Stimulated activated memory B cell treated with anti-CD40 and anti-IgM and Interleukin-4, amounts not matched to agents 10 μg/mL and 1 μg/mL and 100 μg/mL, for 72 hours (primary cell): ENCODE results near the gene HTRA1.

Experiments
- ATAC-seq: fragments of 150-1000 bp; cut with Tn5 transposase; 2 replicates; pipeline ENCODE4 v1.10.0; 2021
- H3K27ac Mint-ChIP-seq: one replicate; pipeline ENCODE4 v1.8.0; 2022; ENCODE audit warnings: mild to moderate bottlenecking, mixed read lengths
- H3K27me3 Mint-ChIP-seq: one replicate; pipeline ENCODE4 v1.8.0; 2022; ENCODE audit warnings: mixed read lengths
- H3K36me3 Mint-ChIP-seq: one replicate; pipeline ENCODE4 v1.8.0; 2022; ENCODE audit warnings: mixed read lengths
- H3K4me1 Mint-ChIP-seq: one replicate; pipeline ENCODE4 v1.8.0; 2022; ENCODE audit warnings: mixed read lengths
- H3K4me3 Mint-ChIP-seq: one replicate; pipeline ENCODE4 v1.8.0; 2022; ENCODE audit warnings: mild to moderate bottlenecking, moderate library complexity, mixed read lengths
- H3K9me3 Mint-ChIP-seq: one replicate; pipeline ENCODE4 v1.8.0; 2022; ENCODE audit warnings: mixed read lengths

The HTRA1 gene

GRCh38 chr10:122463466-122464249, 2.3 kb downstream of the HTRA1 start:
- no peak overlapping the region for H3K4me3 Mint-ChIP-seq
- no peak overlapping the region for H3K27ac Mint-ChIP-seq
- no peak for ATAC-seq
- no peaks in the 10 kb centered on the region for H3K36me3 Mint-ChIP-seq
- H3K4me1 Mint-ChIP-seq = peaks cover 8% of the 10 kb centered on the region
- H3K9me3 Mint-ChIP-seq = no peaks in the 10 kb centered on the region
- H3K27me3 Mint-ChIP-seq = peaks cover 50% of the 10 kb centered on the region

GRCh38 chr10:122464250-122464510, 2.8 kb downstream of the HTRA1 start:
- Mint-ChIP-seq H3K27me3 (peaks cover 44% of the 10 kb centered on the region), H3K4me1 (peaks cover 8% of the 10 kb centered on the region), H3K36me3 (no peaks in the 10 kb centered on the region), H3K9me3 (no peaks in the 10 kb centered on the region), H3K27ac (no peak overlapping the region), H3K4me3 (no peak overlapping the region)
- ATAC-seq = no peak

- H3K36me3 Mint-ChIP-seq = no peaks in the 10 kb centered on the region
- peaks cover 40% of the 10 kb centered on the region for H3K27me3 Mint-ChIP-seq
- H3K27ac Mint-ChIP-seq = no peak overlapping the region
- no peak for ATAC-seq
- H3K4me3 Mint-ChIP-seq = no peak overlapping the region
- peaks cover 8% of the 10 kb centered on the region for H3K4me1 Mint-ChIP-seq
- no peaks in the 10 kb centered on the region for H3K9me3 Mint-ChIP-seq
Observed at GRCh38 chr10:122464586-122464985, 3.2 kb downstream of the HTRA1 start.

- no peaks in the 10 kb centered on the region for H3K36me3 Mint-ChIP-seq
- no peaks in the 10 kb centered on the region for H3K9me3 Mint-ChIP-seq
- no peak overlapping the region for H3K27ac Mint-ChIP-seq
- ATAC-seq = peak; percentile 10
- H3K4me1 Mint-ChIP-seq = peaks cover 8% of the 10 kb centered on the region
- H3K4me3 Mint-ChIP-seq = no peak overlapping the region
- peaks cover 31% of the 10 kb centered on the region for H3K27me3 Mint-ChIP-seq
Observed at GRCh38 chr10:122465401-122466040, 4.2 kb downstream of the HTRA1 start.

GRCh38 chr10:122466951-122467381, 5.6 kb downstream of the HTRA1 start:
- H3K27ac Mint-ChIP-seq = no peak overlapping the region
- peaks cover 28% of the 10 kb centered on the region for H3K27me3 Mint-ChIP-seq
- no peaks in the 10 kb centered on the region for H3K9me3 Mint-ChIP-seq
- no peak overlapping the region for H3K4me3 Mint-ChIP-seq
- no peak for ATAC-seq
- no peaks in the 10 kb centered on the region for H3K36me3 Mint-ChIP-seq
- H3K4me1 Mint-ChIP-seq = peaks cover 8% of the 10 kb centered on the region

GRCh38 chr10:122467701-122468100, 6.3 kb downstream of the HTRA1 start:
- no peaks in the 10 kb centered on the region for H3K9me3 Mint-ChIP-seq
- no peak overlapping the region for H3K4me3 Mint-ChIP-seq
- H3K36me3 Mint-ChIP-seq = no peaks in the 10 kb centered on the region
- ATAC-seq = no peak
- peaks cover 21% of the 10 kb centered on the region for H3K27me3 Mint-ChIP-seq
- peaks cover 4% of the 10 kb centered on the region for H3K4me1 Mint-ChIP-seq
- H3K27ac Mint-ChIP-seq = no peak overlapping the region

GRCh38 chr10:122468307-122468925, 7.1 kb downstream of the HTRA1 start:
- Mint-ChIP-seq H3K9me3 (no peaks in the 10 kb centered on the region), H3K4me3 (no peak overlapping the region), H3K36me3 (no peaks in the 10 kb centered on the region), H3K4me1 (no peaks in the 10 kb centered on the region), H3K27me3 (peaks cover 14% of the 10 kb centered on the region), H3K27ac (no peak overlapping the region)
- ATAC-seq = no peak

- Mint-ChIP-seq H3K36me3 (no peaks in the 10 kb centered on the region), H3K27me3 (peaks cover 10% of the 10 kb centered on the region), H3K27ac (no peak overlapping the region), H3K4me1 (peaks cover 2% of the 10 kb centered on the region), H3K4me3 (no peak overlapping the region), H3K9me3 (no peaks in the 10 kb centered on the region)
- no peak for ATAC-seq
Observed at GRCh38 chr10:122468926-122469781, 7.8 kb downstream of the HTRA1 start.

GRCh38 chr10:122469848-122470247, 8.5 kb downstream of the HTRA1 start:
- Mint-ChIP-seq H3K4me3 (no peak overlapping the region), H3K4me1 (peaks cover 6% of the 10 kb centered on the region), H3K27me3 (peaks cover 10% of the 10 kb centered on the region), H3K27ac (no peak overlapping the region), H3K9me3 (no peaks in the 10 kb centered on the region), H3K36me3 (no peaks in the 10 kb centered on the region)
- no peak for ATAC-seq

- Mint-ChIP-seq H3K36me3 (no peaks in the 10 kb centered on the region), H3K4me3 (no peak overlapping the region), H3K9me3 (no peaks in the 10 kb centered on the region), H3K4me1 (peaks cover 6% of the 10 kb centered on the region), H3K27me3 (peaks cover 22% of the 10 kb centered on the region), H3K27ac (no peak overlapping the region)
- no peak for ATAC-seq
Observed at GRCh38 chr10:122471531-122472177, 10.3 kb downstream of the HTRA1 start.

- H3K27me3 Mint-ChIP-seq = peaks cover 22% of the 10 kb centered on the region
- H3K9me3 Mint-ChIP-seq = no peaks in the 10 kb centered on the region
- no peak overlapping the region for H3K4me3 Mint-ChIP-seq
- no peak for ATAC-seq
- H3K36me3 Mint-ChIP-seq = no peaks in the 10 kb centered on the region
- no peak overlapping the region for H3K27ac Mint-ChIP-seq
- peaks cover 6% of the 10 kb centered on the region for H3K4me1 Mint-ChIP-seq
Observed at GRCh38 chr10:122473116-122473515, 11.8 kb downstream of the HTRA1 start.

GRCh38 chr10:122474131-122474818, 12.9 kb downstream of the HTRA1 start:
- H3K27ac Mint-ChIP-seq = no peak overlapping the region
- no peaks in the 10 kb centered on the region for H3K36me3 Mint-ChIP-seq
- H3K27me3 Mint-ChIP-seq = peaks cover 31% of the 10 kb centered on the region
- peaks cover 6% of the 10 kb centered on the region for H3K4me1 Mint-ChIP-seq
- H3K4me3 Mint-ChIP-seq = no peak overlapping the region
- ATAC-seq = no peak
- no peaks in the 10 kb centered on the region for H3K9me3 Mint-ChIP-seq

GRCh38 chr10:122475100-122475499, 13.7 kb downstream of the HTRA1 start:
- H3K4me1 Mint-ChIP-seq = peaks cover 6% of the 10 kb centered on the region
- H3K9me3 Mint-ChIP-seq = no peaks in the 10 kb centered on the region
- H3K27ac Mint-ChIP-seq = no peak overlapping the region
- no peak for ATAC-seq
- H3K27me3 Mint-ChIP-seq = peaks cover 40% of the 10 kb centered on the region
- H3K4me3 Mint-ChIP-seq = no peak overlapping the region
- H3K36me3 Mint-ChIP-seq = no peaks in the 10 kb centered on the region

- Mint-ChIP-seq H3K36me3 (no peaks in the 10 kb centered on the region), H3K27ac (no peak overlapping the region), H3K4me3 (no peak overlapping the region), H3K9me3 (no peaks in the 10 kb centered on the region), H3K4me1 (peaks cover 6% of the 10 kb centered on the region), H3K27me3 (peaks cover 46% of the 10 kb centered on the region)
- no peak for ATAC-seq
Observed at GRCh38 chr10:122475591-122476332, 14.4 kb downstream of the HTRA1 start.
